Mammary epithelial cell (primary cell): Measurements from ENCODE around the gene MYL5.

Experiments used
- CTCF ChIP-seq, 2 donors: IDR thresholded peaks in 1 of 2; conservative IDR thresholded peaks in 1 of 2; 2 replicates each; pipeline ENCODE4 v1.5.1; 2011 to 2012; ENCODE audit warnings: inconsistent platforms in 2 of 2, low read length in 2 of 2, mild to moderate bottlenecking in 2 of 2, control low read depth in 1 of 2, low read depth in 1 of 2; ENCODE audit not compliant: insufficient read depth in 1 of 2; ENCODE audit errors: extremely low read depth in 1 of 2
- EZH2 ChIP-seq: IDR thresholded peaks from 2 replicates; pipeline ENCODE4 v1.6.1; 2012; ENCODE audit warnings: low read length, inconsistent platforms, borderline replicate concordance

- TF ChIP-seq CTCF (conservative IDR thresholded peaks at IDR 0.05 in 1 of 2, IDR thresholded peaks at IDR 0.05 in 1 of 2; ENCODE audit: extremely low read depth in 1 of 2, insufficient read depth in 1 of 2, low read depth in 1 of 2, low read length in 2 of 2) (no peak), EZH2 (no peak)
These were observed 35.8 kb downstream of the MYL5 start for GRCh38 chr4:710116-710515.
